CD4-positive, CD25-positive, alpha-beta regulatory T cell (primary cell): ENCODE results near the gene KMT5B. TPM values are rescaled to one million over a fixed set of nuclear protein-coding genes. Genes with fewer than 3 reads are reported as not detected.

Experiments used
- ATAC-seq, 2 donors: fragments of 150-1000 bp; cut with Tn5 transposase; one replicate each; pipeline ENCODE4 v1.10.0; 2021; ENCODE audit warnings: low read depth in 2 of 2, moderate number of reproducible peaks in 2 of 2, moderate library complexity in 1 of 2
- DNase-seq, 3 donors: peaks; one replicate each; pipeline versions ENCODE4 v3.0.0 to v3.0.0-alpha.2; 2012 to 2022; ENCODE audit warnings: mixed read lengths in 1 of 3
- H3K27ac ChIP-seq: one replicate; pipeline ENCODE4 v1.7.0; 2013; ENCODE audit warnings: mild to moderate bottlenecking, low read length; ENCODE audit not compliant: insufficient read depth, poor library complexity, severe bottlenecking
- H3K27me3 ChIP-seq: one replicate; pipeline ENCODE4 v1.7.0; 2013; ENCODE audit warnings: low read length; ENCODE audit not compliant: control insufficient read depth, insufficient read depth
- H3K36me3 ChIP-seq: one replicate; pipeline ENCODE4 v1.7.0; 2013; ENCODE audit warnings: mild to moderate bottlenecking, low read length, moderate library complexity; ENCODE audit not compliant: control insufficient read depth, insufficient read depth
- H3K4me1 ChIP-seq: 2 replicates; pipeline ENCODE4 v1.7.0; 2013; ENCODE audit warnings: mild to moderate bottlenecking, low read length; ENCODE audit not compliant: insufficient read depth, control insufficient read depth, poor library complexity, severe bottlenecking
- H3K4me3 ChIP-seq: one replicate; pipeline ENCODE4 v1.7.0; 2013; ENCODE audit warnings: low read depth, mild to moderate bottlenecking, low read length, moderate library complexity
- H3K9me3 ChIP-seq, 2 experiments: 1 replicate in 1 of 2; 2 replicates in 1 of 2; pipeline ENCODE4 v1.7.0; 2013; ENCODE audit warnings: low read length in 2 of 2, mild to moderate bottlenecking in 1 of 2, moderate library complexity in 1 of 2; ENCODE audit not compliant: control insufficient read depth in 2 of 2
- H3K27ac Mint-ChIP-seq, 3 donors: one replicate each; pipeline ENCODE4 v1.8.0; 2020 to 2022; ENCODE audit warnings: mild to moderate bottlenecking in 3 of 3, mixed read lengths in 3 of 3, moderate library complexity in 2 of 3
- H3K27me3 Mint-ChIP-seq: one replicate; pipeline ENCODE4 v1.8.0; 2022; ENCODE audit warnings: mild to moderate bottlenecking, mixed read lengths
- H3K36me3 Mint-ChIP-seq: one replicate; pipeline ENCODE4 v1.8.0; 2020; ENCODE audit warnings: mixed read lengths
- H3K4me1 Mint-ChIP-seq, 4 donors: one replicate each; pipeline ENCODE4 v1.8.0; 2020 to 2022; ENCODE audit warnings: mixed read lengths in 4 of 4, mild to moderate bottlenecking in 1 of 4
- H3K4me3 Mint-ChIP-seq, 4 donors: one replicate each; pipeline ENCODE4 v1.8.0; 2020 to 2022; ENCODE audit warnings: mild to moderate bottlenecking in 4 of 4, mixed read lengths in 4 of 4, moderate library complexity in 3 of 4
- H3K9me3 Mint-ChIP-seq, 7 donors: one replicate each; pipeline ENCODE4 v1.8.0; 2020 to 2022; ENCODE audit warnings: mixed read lengths in 7 of 7, mild to moderate bottlenecking in 3 of 7, moderate library complexity in 2 of 7
- polyA plus RNA-seq, 4 donors: library from polyadenylated mRNA; unstranded; fragments of 300-500 nt; fragmentation: Illumina TruSeq; gene quantifications; one replicate each; pipeline ENCODE4 v1.2.3, GENCODE V29; 2021
- total RNA-seq: library from RNA; stranded (reverse); gene quantifications from one replicate; pipeline ENCODE4 v1.2.3, GENCODE V29; 2022

KMT5B gene
- total and polyA plus RNA-seq, 5 donors from 2014 or later = 31.6 to 43.1 (median 37.2) TPM

- Histone ChIP-seq H3K27ac (no peak overlapping the region), H3K36me3 (no peaks in the 10 kb centered on the region), H3K4me3 (no peak overlapping the region), H3K27me3 (no peaks in the 10 kb centered on the region), H3K9me3 (no peaks in the 10 kb centered on the region), H3K4me1 (no peaks in the 10 kb centered on the region)
- no peaks in the 10 kb centered on the region for H3K27me3 Mint-ChIP-seq
- H3K36me3 Mint-ChIP-seq = no peaks in the 10 kb centered on the region
- no peaks in the 10 kb centered on the region for H3K9me3 Mint-ChIP-seq
- no peak overlapping the region for H3K27ac Mint-ChIP-seq
- H3K4me1 Mint-ChIP-seq = no peaks in the 10 kb centered on the region
- ATAC-seq = no peak
- DNase-seq = no peak
- no peak overlapping the region for H3K4me3 Mint-ChIP-seq
Observed at GRCh38 chr11:68107689-68108088, 105.4 kb downstream of the KMT5B start.

- no peak overlapping the region for H3K4me3 ChIP-seq
- Mint-ChIP-seq H3K4me3 (no peak overlapping the region), H3K4me1 (peaks cover 0 to 7% (median under 1%) of the 10 kb centered on the region in 4 donors), H3K27me3 (no peaks in the 10 kb centered on the region), H3K27ac (no peak overlapping the region), H3K9me3 (no peaks in the 10 kb centered on the region), H3K36me3 (peaks cover 3% of the 10 kb centered on the region)
- DNase-seq (no peak), ATAC-seq (no peak)
- no peak overlapping the region for H3K27ac ChIP-seq
- H3K9me3 ChIP-seq = no peaks in the 10 kb centered on the region
- no peaks in the 10 kb centered on the region for H3K4me1 ChIP-seq
- no peaks in the 10 kb centered on the region for H3K36me3 ChIP-seq
- H3K27me3 ChIP-seq = no peaks in the 10 kb centered on the region
Observed at GRCh38 chr11:68106165-68106940, 106.7 kb downstream of the KMT5B start.

Other genes starting within 250 kb of the KMT5B start
- 19.0 TPM for gene UNC93B1, start 209.2 kb downstream of the KMT5B start, total RNA-seq
- 10 to 100 TPM; 12.8 to 16.0 (median 13.9) TPM for gene UNC93B1, start 209.2 kb downstream of the KMT5B start, polyA plus RNA-seq
- gene ALDH3B1, start 203.0 kb downstream of the KMT5B start, total RNA-seq = not detected
- not detected for gene ALDH3B1, start 203.0 kb downstream of the KMT5B start, polyA plus RNA-seq
- gene NDUFS8, start 182.6 kb downstream of the KMT5B start, total RNA-seq = 66.6 TPM
- 100 to 1,000 TPM; 142 to 166 (median 152) TPM for gene NDUFS8, start 182.6 kb downstream of the KMT5B start, polyA plus RNA-seq
- 290 TPM for gene TCIRG1, start 174.3 kb downstream of the KMT5B start, total RNA-seq
- 10 to 100 TPM; 33.3 to 63.2 (median 46.2) TPM for gene TCIRG1, start 174.3 kb downstream of the KMT5B start, polyA plus RNA-seq
- 8.1 TPM for gene CHKA, start 91.9 kb downstream of the KMT5B start, total RNA-seq
- 1 to 10 TPM in 2 of 4 donors, under 1 TPM in 2; 0.76 to 1.4 (median 1.1) TPM for gene CHKA, start 91.9 kb downstream of the KMT5B start, polyA plus RNA-seq
- gene C11orf24, start 58.7 kb upstream of the KMT5B start, total RNA-seq = 9.4 TPM
- 10 to 100 TPM in 1 of 4 donors, 1 to 10 TPM in 3; 6.6 to 11.0 (median 8.7) TPM for gene C11orf24, start 58.7 kb upstream of the KMT5B start, polyA plus RNA-seq
- 1.3 TPM for gene LRP5, start 99.3 kb upstream of the KMT5B start, total RNA-seq
- gene LRP5, start 99.3 kb upstream of the KMT5B start, polyA plus RNA-seq = 1 to 10 TPM in 1 of 4 donors, under 1 TPM in 2, not detected in 1; 0.22 to 1.2 (median 0.40) TPM
- 172 TPM for gene PPP6R3, start 247.5 kb upstream of the KMT5B start, total RNA-seq
- 10 to 100 TPM; 46.7 to 54.5 (median 50.3) TPM for gene PPP6R3, start 247.5 kb upstream of the KMT5B start, polyA plus RNA-seq